ENCODE results near the gene TNRC18.
A peak's percentile ranks its signal among the peaks of the same experiment; 100 is the strongest.

Gene TNRC18

GRCh38 chr7:5417106-5418071 lies 6.2 kb downstream of the TNRC18 start:
- DNase-seq (ENCODE audit: low read depth): no peak
- H3K4me3 ChIP-seq (ENCODE audit: low read depth, low read length): peak overlapping the region; percentile 96; the same call in 1 of the 2 replicates
- TF ChIP-seq CTCF (IDR thresholded peaks at IDR 0.05; ENCODE audit: control insufficient read depth, extremely low read depth, insufficient read depth): no peak

GRCh38 chr7:5414916-5415315 lies 8.7 kb downstream of the TNRC18 start:
- no peak overlapping the region for H3K4me3 ChIP-seq (ENCODE audit: low read depth, low read length)

GRCh38 chr7:5413449-5413786 lies 10.2 kb downstream of the TNRC18 start:
- no peak for DNase-seq (ENCODE audit: low read depth)
- TF ChIP-seq CTCF (IDR thresholded peaks at IDR 0.05; ENCODE audit: control insufficient read depth, extremely low read depth, insufficient read depth): no peak
- H3K4me3 ChIP-seq (ENCODE audit: low read depth, low read length): no peak overlapping the region

More at GRCh38 chr7:5414916-5415315, 8.7 kb downstream of the TNRC18 start:
- TF ChIP-seq CTCF (IDR thresholded peaks at IDR 0.05; ENCODE audit: control insufficient read depth, extremely low read depth, insufficient read depth): no peak
- DNase-seq (ENCODE audit: low read depth): no peak

- DNase-seq (ENCODE audit: low read depth): no peak
- TF ChIP-seq CTCF (IDR thresholded peaks at IDR 0.05; ENCODE audit: control insufficient read depth, extremely low read depth, insufficient read depth): no peak
- H3K4me3 ChIP-seq (ENCODE audit: low read depth, low read length): no peak overlapping the region
Observed at GRCh38 chr7:5408777-5409176, 14.9 kb downstream of the TNRC18 start.

GRCh38 chr7:5406957-5407945 lies 16.4 kb downstream of the TNRC18 start:
- H3K4me3 ChIP-seq (ENCODE audit: low read depth, low read length): no peak overlapping the region
- DNase-seq (ENCODE audit: low read depth): no peak
- no peak for TF ChIP-seq CTCF (IDR thresholded peaks at IDR 0.05; ENCODE audit: control insufficient read depth, extremely low read depth, insufficient read depth)

GRCh38 chr7:5404421-5404826 lies 19.2 kb downstream of the TNRC18 start:
- no peak for DNase-seq (ENCODE audit: low read depth)
- no peak overlapping the region for H3K4me3 ChIP-seq (ENCODE audit: low read depth, low read length)
- TF ChIP-seq CTCF (IDR thresholded peaks at IDR 0.05; ENCODE audit: control insufficient read depth, extremely low read depth, insufficient read depth): no peak

All from LNCaP clone FGC (cell line).